Uterus (tissue), 2 donors: Measurements from ENCODE around the gene STAT6.

ENCODE experiments used
- POLR2A ChIP-seq, 2 donors: fragments of 450-650 bp; IDR thresholded peaks; one replicate each; pipeline ENCODE4 v1.6.1; 2016; ENCODE audit warnings: antibody characterized with exemption in 2 of 2, mild to moderate bottlenecking in 1 of 2, moderate library complexity in 1 of 2
- TF ChIP-seq, protein P1 (sequence below), 4 experiments: fragments of 200-600 bp in 2 of 4; fragments of 450-650 bp in 2 of 4; sonication (generic) in 2 of 4; IDR thresholded peaks; one replicate each; pipeline ENCODE4 v1.5.1; 2016 to 2019; ENCODE audit warnings: antibody characterized with exemption in 4 of 4, mild to moderate bottlenecking in 2 of 4, moderate library complexity in 1 of 4

DNA sequence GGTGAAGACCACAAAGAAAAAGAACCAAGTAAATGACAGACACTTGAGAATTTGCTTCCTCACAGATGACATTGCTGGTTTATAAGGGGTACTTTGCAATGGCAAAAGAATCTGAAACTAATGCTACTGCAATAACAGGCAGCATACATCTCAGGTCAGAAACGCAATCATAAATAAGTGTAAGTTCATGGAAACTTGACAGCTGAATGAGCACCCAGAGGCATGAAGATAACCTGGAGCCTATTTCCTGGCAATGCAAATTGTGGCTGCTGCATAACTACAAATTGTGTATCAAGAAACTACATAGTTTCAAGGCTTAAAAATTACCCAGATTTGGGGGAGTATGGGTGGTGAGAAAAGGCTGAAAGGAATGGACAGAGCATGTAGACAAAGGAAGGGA is 52.7 kb downstream of the STAT6 start:
- no peak for TF ChIP-seq POLR2A (IDR thresholded peaks at IDR 0.05)
- TF ChIP-seq, protein P1, sequence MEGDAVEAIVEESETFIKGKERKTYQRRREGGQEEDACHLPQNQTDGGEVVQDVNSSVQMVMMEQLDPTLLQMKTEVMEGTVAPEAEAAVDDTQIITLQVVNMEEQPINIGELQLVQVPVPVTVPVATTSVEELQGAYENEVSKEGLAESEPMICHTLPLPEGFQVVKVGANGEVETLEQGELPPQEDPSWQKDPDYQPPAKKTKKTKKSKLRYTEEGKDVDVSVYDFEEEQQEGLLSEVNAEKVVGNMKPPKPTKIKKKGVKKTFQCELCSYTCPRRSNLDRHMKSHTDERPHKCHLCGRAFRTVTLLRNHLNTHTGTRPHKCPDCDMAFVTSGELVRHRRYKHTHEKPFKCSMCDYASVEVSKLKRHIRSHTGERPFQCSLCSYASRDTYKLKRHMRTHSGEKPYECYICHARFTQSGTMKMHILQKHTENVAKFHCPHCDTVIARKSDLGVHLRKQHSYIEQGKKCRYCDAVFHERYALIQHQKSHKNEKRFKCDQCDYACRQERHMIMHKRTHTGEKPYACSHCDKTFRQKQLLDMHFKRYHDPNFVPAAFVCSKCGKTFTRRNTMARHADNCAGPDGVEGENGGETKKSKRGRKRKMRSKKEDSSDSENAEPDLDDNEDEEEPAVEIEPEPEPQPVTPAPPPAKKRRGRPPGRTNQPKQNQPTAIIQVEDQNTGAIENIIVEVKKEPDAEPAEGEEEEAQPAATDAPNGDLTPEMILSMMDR (IDR thresholded peaks at IDR 0.05), result no peak
